ENCODE data around the gene SPEM1.

Gene SPEM1

GRCh38 chr17:7396147-7396546 lies 24.0 kb upstream of the SPEM1 start:
- in situ Hi-C loops (cut with MboI; ENCODE audit: low sequenced_read_pairs): no loop called here

- in situ Hi-C loops (cut with MboI; ENCODE audit: low sequenced_read_pairs): no loop called here
Measured at GRCh38 chr17:7398612-7399011, 21.5 kb upstream of the SPEM1 start.

- in situ Hi-C loops (cut with MboI; ENCODE audit: low sequenced_read_pairs): no loop called here
Measured at GRCh38 chr17:7403043-7403726, 16.9 kb upstream of the SPEM1 start.

GRCh38 chr17:7403727-7403976 lies 16.5 kb upstream of the SPEM1 start:
- in situ Hi-C loops (cut with MboI; ENCODE audit: low sequenced_read_pairs): no loop called here

GRCh38 chr17:7403977-7404736 lies 16.0 kb upstream of the SPEM1 start, which contains the start of gene TMEM256:
TMEM256 (minus strand) TSS chr17:7404097; CDS start chr17:7404084, 13 bp downstream.
- in situ Hi-C loops (cut with MboI; ENCODE audit: low sequenced_read_pairs): no loop called here

GRCh38 chr17:7404737-7405349 lies 15.3 kb upstream of the SPEM1 start:
- in situ Hi-C loops (cut with MboI; ENCODE audit: low sequenced_read_pairs): no loop called here

GRCh38 chr17:7405350-7406234 lies 14.5 kb upstream of the SPEM1 start:
- in situ Hi-C loops (cut with MboI; ENCODE audit: low sequenced_read_pairs): no loop called here

GRCh38 chr17:7406235-7406825 lies 13.8 kb upstream of the SPEM1 start:
- in situ Hi-C loops (cut with MboI; ENCODE audit: low sequenced_read_pairs): no loop called here

- in situ Hi-C loops (cut with MboI; ENCODE audit: low sequenced_read_pairs): no loop called here
Measured at GRCh38 chr17:7407082-7407481, 13.0 kb upstream of the SPEM1 start.

- in situ Hi-C loops (cut with MboI; ENCODE audit: low sequenced_read_pairs): no loop called here
Measured at GRCh38 chr17:7407485-7408251, 12.5 kb upstream of the SPEM1 start, which contains the start of gene NLGN2. NLGN2 (plus strand) TSS chr17:7407845; CDS start chr17:7408256, 411 bp downstream.

- in situ Hi-C loops (cut with MboI; ENCODE audit: low sequenced_read_pairs): no loop called here
Measured at GRCh38 chr17:7408252-7408727, 11.8 kb upstream of the SPEM1 start.

- in situ Hi-C loops (cut with MboI; ENCODE audit: low sequenced_read_pairs): no loop called here
Measured at GRCh38 chr17:7408863-7409262, 11.3 kb upstream of the SPEM1 start.

- in situ Hi-C loops (cut with MboI; ENCODE audit: low sequenced_read_pairs): no loop called here
Measured at GRCh38 chr17:7409716-7410115, 10.4 kb upstream of the SPEM1 start.

- in situ Hi-C loops (cut with MboI; ENCODE audit: low sequenced_read_pairs): no loop called here
Measured at GRCh38 chr17:7410634-7411426, 9.3 kb upstream of the SPEM1 start.

GRCh38 chr17:7411427-7411750 lies 8.7 kb upstream of the SPEM1 start:
- in situ Hi-C loops (cut with MboI; ENCODE audit: low sequenced_read_pairs): no loop called here

- in situ Hi-C loops (cut with MboI; ENCODE audit: low sequenced_read_pairs): no loop called here
Measured at GRCh38 chr17:7413346-7413985, 6.7 kb upstream of the SPEM1 start.

GRCh38 chr17:7414837-7415236 lies 5.3 kb upstream of the SPEM1 start:
- in situ Hi-C loops (cut with MboI; ENCODE audit: low sequenced_read_pairs): no loop called here

- in situ Hi-C loops (cut with MboI; ENCODE audit: low sequenced_read_pairs): no loop called here
Measured at GRCh38 chr17:7415784-7416183, 4.3 kb upstream of the SPEM1 start.

GRCh38 chr17:7416323-7416722 lies 3.8 kb upstream of the SPEM1 start:
- in situ Hi-C loops (cut with MboI; ENCODE audit: low sequenced_read_pairs): no loop called here

All from HL-60/S4 treated with retinoic acid at 250 ng/mL for 4 days and 3 days (cell line).